ENCODE results near the gene SLC2A8.

Gene SLC2A8

GRCh38 chr9:127369428-127369827, 27.5 kb upstream of the SLC2A8 start:
- H2AFZ ChIP-seq (ENCODE audit: low read length), result no peak overlapping the region
- TF ChIP-seq CTCF (IDR thresholded peaks at IDR 0.05; ENCODE audit: low read length) (no peak), EZH2 (IDR thresholded peaks at IDR 0.05; ENCODE audit: borderline replicate concordance, low read length) (no peak)
- H3K4me2 ChIP-seq (ENCODE audit: low read length), result no peak overlapping the region
- no peaks in the 10 kb centered on the region for H3F3A ChIP-seq (ENCODE audit: insufficient read depth, low read length)
- H3K9me2 ChIP-seq (ENCODE audit: low read depth, low read length), result no peaks in the 10 kb centered on the region
- H3K27ac ChIP-seq (ENCODE audit: low read depth, low read length, poor library complexity, severe bottlenecking), result no peak overlapping the region
- H3K9me3 ChIP-seq (ENCODE audit: low read length), result no peaks in the 10 kb centered on the region
- no peak overlapping the region for H3K9ac ChIP-seq (ENCODE audit: low read length)
- H3K27me3 ChIP-seq (ENCODE audit: insufficient read depth, low read length), result no peaks in the 10 kb centered on the region
- no peaks in the 10 kb centered on the region for H3K79me2 ChIP-seq (ENCODE audit: insufficient read depth, low read length)
- H4K20me1 ChIP-seq (ENCODE audit: insufficient read depth, low read length), result no peaks in the 10 kb centered on the region
- H3K36me3 ChIP-seq (ENCODE audit: insufficient read depth, low read length), result no peaks in the 10 kb centered on the region
- H3K4me1 ChIP-seq (ENCODE audit: insufficient read depth, low read length, severe bottlenecking), result no peaks in the 10 kb centered on the region
- H3K4me3 ChIP-seq (ENCODE audit: low read depth, low read length, poor library complexity, severe bottlenecking), result no peak overlapping the region

- H3K9ac ChIP-seq (ENCODE audit: low read length), result no peak overlapping the region
- TF ChIP-seq CTCF (IDR thresholded peaks at IDR 0.05; ENCODE audit: low read length) (no peak), EZH2 (IDR thresholded peaks at IDR 0.05; ENCODE audit: borderline replicate concordance, low read length) (no peak)
- H3K4me1 ChIP-seq (ENCODE audit: insufficient read depth, low read length, severe bottlenecking), result no peaks in the 10 kb centered on the region
These were observed 26.8 kb upstream of the SLC2A8 start for GRCh38 chr9:127370147-127370579.

GRCh38 chr9:127370672-127371648, 26.0 kb upstream of the SLC2A8 start:
- no peak overlapping the region for H3K4me3 ChIP-seq (ENCODE audit: low read depth, low read length, poor library complexity, severe bottlenecking)
- no peaks in the 10 kb centered on the region for H3K9me3 ChIP-seq (ENCODE audit: low read length)
- H3F3A ChIP-seq (ENCODE audit: insufficient read depth, low read length), result no peaks in the 10 kb centered on the region
- H3K9ac ChIP-seq (ENCODE audit: low read length), result no peak overlapping the region
- H3K27me3 ChIP-seq (ENCODE audit: insufficient read depth, low read length), result no peaks in the 10 kb centered on the region
- no peak overlapping the region for H3K4me2 ChIP-seq (ENCODE audit: low read length)
- no peaks in the 10 kb centered on the region for H4K20me1 ChIP-seq (ENCODE audit: insufficient read depth, low read length)
- H3K36me3 ChIP-seq (ENCODE audit: insufficient read depth, low read length), result no peaks in the 10 kb centered on the region
- no peak overlapping the region for H3K27ac ChIP-seq (ENCODE audit: low read depth, low read length, poor library complexity, severe bottlenecking)
- no peaks in the 10 kb centered on the region for H3K4me1 ChIP-seq (ENCODE audit: insufficient read depth, low read length, severe bottlenecking)
- H3K79me2 ChIP-seq (ENCODE audit: insufficient read depth, low read length), result no peaks in the 10 kb centered on the region
- H3K9me2 ChIP-seq (ENCODE audit: low read depth, low read length), result no peaks in the 10 kb centered on the region
- H2AFZ ChIP-seq (ENCODE audit: low read length), result no peak overlapping the region
- TF ChIP-seq EZH2 (IDR thresholded peaks at IDR 0.05; ENCODE audit: borderline replicate concordance, low read length) (no peak), CTCF (IDR thresholded peaks at IDR 0.05; ENCODE audit: low read length) (no peak)

More at GRCh38 chr9:127370147-127370579, 26.8 kb upstream of the SLC2A8 start:
- Histone ChIP-seq H3K36me3 (ENCODE audit: insufficient read depth, low read length) (no peaks in the 10 kb centered on the region), H3K9me3 (ENCODE audit: low read length) (no peaks in the 10 kb centered on the region), H3K27ac (ENCODE audit: low read depth, low read length, poor library complexity, severe bottlenecking) (no peak overlapping the region), H3K4me2 (ENCODE audit: low read length) (no peak overlapping the region), H4K20me1 (ENCODE audit: insufficient read depth, low read length) (no peaks in the 10 kb centered on the region), H3K79me2 (ENCODE audit: insufficient read depth, low read length) (no peaks in the 10 kb centered on the region), H3K27me3 (ENCODE audit: insufficient read depth, low read length) (no peaks in the 10 kb centered on the region), H3F3A (ENCODE audit: insufficient read depth, low read length) (no peaks in the 10 kb centered on the region), H3K9me2 (ENCODE audit: low read depth, low read length) (no peaks in the 10 kb centered on the region), H3K4me3 (ENCODE audit: low read depth, low read length, poor library complexity, severe bottlenecking) (no peak overlapping the region), H2AFZ (ENCODE audit: low read length) (no peak overlapping the region)
